HCT116 (cell line): ENCODE measurements around the gene GNGT2.

Source experiments
- EGR1 ChIP-seq: IDR thresholded peaks from 2 replicates; pipeline ENCODE4 v1.6.1; 2012; ENCODE audit warnings: low read depth
- RAD21 ChIP-seq: IDR thresholded peaks from 2 replicates; pipeline ENCODE4 v1.6.1; 2012; ENCODE audit warnings: low read depth, mild to moderate bottlenecking
- TF ChIP-seq, protein P1 (sequence below), 3 experiments: fragments of 200-600 bp in 1 of 3; sonication (generic) in 1 of 3; IDR thresholded peaks in 2 of 3; conservative IDR thresholded peaks in 1 of 3; 2 replicates each; pipeline ENCODE4 v1.5.1; 2012 to 2017; ENCODE audit warnings: low read depth in 2 of 3, low read length in 2 of 3, antibody characterized with exemption in 1 of 3, borderline replicate concordance in 1 of 3, control low read depth in 1 of 3, mild to moderate bottlenecking in 1 of 3, mixed read lengths in 1 of 3, mixed run types in 1 of 3, moderate library complexity in 1 of 3; ENCODE audit not compliant: insufficient read depth in 1 of 3

DNA sequence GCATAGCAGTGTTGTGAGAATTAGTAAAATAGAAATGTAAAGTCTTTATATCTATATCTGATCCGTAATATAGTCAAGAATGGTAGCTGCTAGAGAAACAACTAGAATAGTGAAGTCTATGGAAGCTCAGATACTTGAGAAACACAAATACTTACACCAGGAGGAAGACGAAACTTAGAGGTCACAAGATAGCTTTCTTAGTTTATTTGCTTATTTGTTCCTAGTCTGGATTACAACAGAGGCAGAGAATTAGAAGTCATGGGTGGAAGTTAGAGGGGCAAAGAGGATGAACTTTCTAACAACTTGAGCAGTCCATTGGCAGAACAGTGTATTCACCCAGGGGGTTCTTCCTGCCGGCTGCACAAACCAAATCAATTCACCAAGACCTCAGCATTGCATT is 13.9 kb downstream of the GNGT2 start:
- TF ChIP-seq, protein P1, sequence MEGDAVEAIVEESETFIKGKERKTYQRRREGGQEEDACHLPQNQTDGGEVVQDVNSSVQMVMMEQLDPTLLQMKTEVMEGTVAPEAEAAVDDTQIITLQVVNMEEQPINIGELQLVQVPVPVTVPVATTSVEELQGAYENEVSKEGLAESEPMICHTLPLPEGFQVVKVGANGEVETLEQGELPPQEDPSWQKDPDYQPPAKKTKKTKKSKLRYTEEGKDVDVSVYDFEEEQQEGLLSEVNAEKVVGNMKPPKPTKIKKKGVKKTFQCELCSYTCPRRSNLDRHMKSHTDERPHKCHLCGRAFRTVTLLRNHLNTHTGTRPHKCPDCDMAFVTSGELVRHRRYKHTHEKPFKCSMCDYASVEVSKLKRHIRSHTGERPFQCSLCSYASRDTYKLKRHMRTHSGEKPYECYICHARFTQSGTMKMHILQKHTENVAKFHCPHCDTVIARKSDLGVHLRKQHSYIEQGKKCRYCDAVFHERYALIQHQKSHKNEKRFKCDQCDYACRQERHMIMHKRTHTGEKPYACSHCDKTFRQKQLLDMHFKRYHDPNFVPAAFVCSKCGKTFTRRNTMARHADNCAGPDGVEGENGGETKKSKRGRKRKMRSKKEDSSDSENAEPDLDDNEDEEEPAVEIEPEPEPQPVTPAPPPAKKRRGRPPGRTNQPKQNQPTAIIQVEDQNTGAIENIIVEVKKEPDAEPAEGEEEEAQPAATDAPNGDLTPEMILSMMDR (IDR thresholded peaks at IDR 0.05 in 2 of 3, conservative IDR thresholded peaks at IDR 0.05 in 1 of 3; ENCODE audit: borderline replicate concordance in 1 of 3, insufficient read depth in 1 of 3, low read depth in 2 of 3, low read length in 2 of 3), result no peak
- TF ChIP-seq EGR1 (no peak), RAD21 (no peak)
